ENCODE measurements around the gene CDX1. TPM values are rescaled to one million over a fixed set of nuclear protein-coding genes. Genes with fewer than 3 reads are reported as not detected.

The CDX1 gene
- total RNA-seq, 1 donor: 0.18 TPM

DNA sequence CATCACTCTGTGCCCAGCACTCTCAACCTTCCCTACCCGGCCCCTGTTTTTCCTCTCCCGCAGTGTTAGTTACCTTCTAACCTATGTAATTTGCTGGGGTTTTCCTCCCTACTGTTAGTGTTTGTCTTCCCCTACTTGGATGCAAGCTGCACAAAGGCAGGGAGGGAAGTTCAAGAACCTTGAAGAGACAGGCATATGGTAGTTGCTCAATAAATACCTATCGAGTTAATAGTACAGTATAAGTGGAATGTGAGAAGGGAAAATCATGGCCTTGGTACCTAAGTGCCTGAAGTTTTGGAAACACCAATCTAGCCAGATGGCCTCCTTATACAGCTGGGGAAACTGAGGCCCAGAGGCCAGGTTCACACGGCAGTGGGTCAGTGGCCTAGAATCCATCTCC, 35.1 kb upstream of the CDX1 start:
- no peak overlapping the region for H3K4me3 ChIP-seq (ENCODE audit: low read depth, low read length)
- DNase-seq (ENCODE audit: low read depth): no peak
- TF ChIP-seq, protein P1, sequence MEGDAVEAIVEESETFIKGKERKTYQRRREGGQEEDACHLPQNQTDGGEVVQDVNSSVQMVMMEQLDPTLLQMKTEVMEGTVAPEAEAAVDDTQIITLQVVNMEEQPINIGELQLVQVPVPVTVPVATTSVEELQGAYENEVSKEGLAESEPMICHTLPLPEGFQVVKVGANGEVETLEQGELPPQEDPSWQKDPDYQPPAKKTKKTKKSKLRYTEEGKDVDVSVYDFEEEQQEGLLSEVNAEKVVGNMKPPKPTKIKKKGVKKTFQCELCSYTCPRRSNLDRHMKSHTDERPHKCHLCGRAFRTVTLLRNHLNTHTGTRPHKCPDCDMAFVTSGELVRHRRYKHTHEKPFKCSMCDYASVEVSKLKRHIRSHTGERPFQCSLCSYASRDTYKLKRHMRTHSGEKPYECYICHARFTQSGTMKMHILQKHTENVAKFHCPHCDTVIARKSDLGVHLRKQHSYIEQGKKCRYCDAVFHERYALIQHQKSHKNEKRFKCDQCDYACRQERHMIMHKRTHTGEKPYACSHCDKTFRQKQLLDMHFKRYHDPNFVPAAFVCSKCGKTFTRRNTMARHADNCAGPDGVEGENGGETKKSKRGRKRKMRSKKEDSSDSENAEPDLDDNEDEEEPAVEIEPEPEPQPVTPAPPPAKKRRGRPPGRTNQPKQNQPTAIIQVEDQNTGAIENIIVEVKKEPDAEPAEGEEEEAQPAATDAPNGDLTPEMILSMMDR (IDR thresholded peaks at IDR 0.05; ENCODE audit: insufficient read depth, low read length): no peak

DNA sequence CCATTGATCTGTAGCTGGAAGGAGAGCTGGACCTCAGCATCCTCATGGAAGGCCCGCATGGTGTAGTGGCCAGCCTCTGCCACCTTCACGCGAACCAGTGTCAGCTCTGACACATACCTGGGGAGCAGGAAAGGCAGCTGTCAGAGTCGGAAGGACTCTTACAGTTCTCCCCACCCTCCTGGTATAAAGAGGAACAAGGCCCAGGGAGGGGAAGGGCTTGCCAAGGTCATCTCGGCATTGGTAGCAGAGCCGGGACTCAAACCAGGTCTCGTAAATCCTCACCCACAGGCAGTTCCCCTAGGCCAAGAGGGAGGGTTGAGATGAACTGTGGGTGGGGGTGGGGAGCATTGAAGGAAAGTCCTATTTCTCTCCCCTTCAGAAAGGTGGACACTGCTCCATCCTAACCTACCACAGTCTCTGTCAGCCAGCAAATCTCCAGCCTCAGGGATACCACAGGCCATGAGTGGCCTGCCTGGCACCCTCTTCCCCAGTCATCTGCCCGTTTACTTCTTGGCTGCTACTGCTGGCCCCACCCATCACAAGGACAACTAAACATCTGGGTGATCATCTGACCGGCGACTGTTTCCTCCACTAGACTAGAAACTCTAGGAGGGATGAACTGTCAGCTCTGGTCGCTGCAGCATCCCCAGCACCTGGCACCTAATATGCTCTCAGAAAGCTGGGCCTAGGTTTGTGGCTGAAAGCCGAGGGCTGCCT, 34.4 kb upstream of the CDX1 start:
- peak; percentile 47 for DNase-seq (ENCODE audit: low read depth)
- TF ChIP-seq, protein P1 (IDR thresholded peaks at IDR 0.05; ENCODE audit: insufficient read depth, low read length): no peak
- no peak overlapping the region for H3K4me3 ChIP-seq (ENCODE audit: low read depth, low read length)

DNA sequence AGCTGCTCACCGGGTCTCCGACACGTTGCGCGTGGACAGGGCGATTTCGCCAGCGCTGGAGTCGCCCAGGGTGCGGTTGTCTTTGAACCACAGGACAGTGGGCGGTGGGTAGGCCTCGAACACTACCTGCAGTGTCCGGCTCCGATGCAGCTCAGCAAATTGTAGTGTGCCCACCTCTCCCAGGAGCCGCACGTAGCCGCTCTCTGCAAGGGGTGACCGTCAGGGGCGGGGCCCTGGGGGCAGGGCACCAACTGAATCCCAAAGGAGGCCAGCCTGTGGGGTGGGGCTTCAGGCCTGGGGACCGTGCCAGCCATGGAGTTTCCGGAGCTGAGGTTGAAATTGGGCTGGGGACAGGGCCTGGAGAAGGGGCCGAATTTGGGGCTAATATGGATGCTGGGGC, 33.8 kb upstream of the CDX1 start:
- no peak for DNase-seq (ENCODE audit: low read depth)
- TF ChIP-seq, protein P1 (IDR thresholded peaks at IDR 0.05; ENCODE audit: insufficient read depth, low read length): no peak
- no peak overlapping the region for H3K4me3 ChIP-seq (ENCODE audit: low read depth, low read length)

DNA sequence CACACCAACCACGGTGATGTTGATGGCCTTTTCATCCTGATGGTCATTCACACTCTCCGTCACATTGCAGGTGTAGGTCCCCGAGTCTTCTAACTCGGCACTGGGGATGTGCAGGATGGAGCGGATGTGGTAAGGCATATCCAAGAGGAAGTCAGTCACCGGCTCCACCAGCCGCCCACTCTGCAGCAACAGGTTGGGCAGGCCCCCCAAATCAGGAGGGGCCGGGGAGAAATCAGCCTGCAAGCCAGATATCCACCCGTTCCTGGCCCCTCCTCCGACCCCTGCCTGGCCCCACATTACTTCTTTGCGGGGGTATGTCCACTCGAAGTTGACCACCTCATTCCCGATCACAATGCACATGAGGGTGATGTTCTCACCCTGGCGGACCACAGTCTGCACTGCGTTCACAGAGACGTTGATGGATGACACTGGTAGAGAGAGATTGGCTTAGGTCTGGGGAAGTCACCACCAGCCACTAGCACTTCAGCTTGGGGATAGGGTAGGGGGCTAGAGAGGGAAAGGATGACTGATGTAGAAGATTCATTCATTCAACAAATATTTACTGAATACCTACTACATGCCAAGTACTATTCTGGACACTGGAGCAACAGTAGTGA, 32.9 kb upstream of the CDX1 start:
- TF ChIP-seq, protein P1 (IDR thresholded peaks at IDR 0.05; ENCODE audit: insufficient read depth, low read length): no peak
- no peak overlapping the region for H3K4me3 ChIP-seq (ENCODE audit: low read depth, low read length)
- DNase-seq (ENCODE audit: low read depth): no peak

DNA sequence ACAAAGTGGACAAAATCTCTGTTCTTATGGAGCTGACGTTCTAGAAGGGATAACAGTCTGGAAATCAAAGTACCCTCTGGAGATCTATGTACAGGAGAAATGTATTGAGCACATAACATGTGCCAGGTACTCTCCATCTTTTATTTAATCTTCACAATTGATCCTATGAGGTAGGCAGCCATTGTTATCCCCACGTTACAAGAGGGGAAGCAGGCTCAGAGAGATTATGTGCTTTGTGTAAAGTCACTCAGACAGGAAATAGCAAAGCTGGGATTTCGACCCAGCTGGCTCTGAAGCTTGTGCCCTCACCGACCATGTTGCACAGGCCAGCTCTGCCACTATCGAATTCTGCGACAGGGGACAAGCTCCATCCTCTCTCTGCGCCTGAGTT, 32.4 kb upstream of the CDX1 start:
- DNase-seq (ENCODE audit: low read depth): no peak
- H3K4me3 ChIP-seq (ENCODE audit: low read depth, low read length): no peak overlapping the region
- TF ChIP-seq, protein P1 (IDR thresholded peaks at IDR 0.05; ENCODE audit: insufficient read depth, low read length): no peak

DNA sequence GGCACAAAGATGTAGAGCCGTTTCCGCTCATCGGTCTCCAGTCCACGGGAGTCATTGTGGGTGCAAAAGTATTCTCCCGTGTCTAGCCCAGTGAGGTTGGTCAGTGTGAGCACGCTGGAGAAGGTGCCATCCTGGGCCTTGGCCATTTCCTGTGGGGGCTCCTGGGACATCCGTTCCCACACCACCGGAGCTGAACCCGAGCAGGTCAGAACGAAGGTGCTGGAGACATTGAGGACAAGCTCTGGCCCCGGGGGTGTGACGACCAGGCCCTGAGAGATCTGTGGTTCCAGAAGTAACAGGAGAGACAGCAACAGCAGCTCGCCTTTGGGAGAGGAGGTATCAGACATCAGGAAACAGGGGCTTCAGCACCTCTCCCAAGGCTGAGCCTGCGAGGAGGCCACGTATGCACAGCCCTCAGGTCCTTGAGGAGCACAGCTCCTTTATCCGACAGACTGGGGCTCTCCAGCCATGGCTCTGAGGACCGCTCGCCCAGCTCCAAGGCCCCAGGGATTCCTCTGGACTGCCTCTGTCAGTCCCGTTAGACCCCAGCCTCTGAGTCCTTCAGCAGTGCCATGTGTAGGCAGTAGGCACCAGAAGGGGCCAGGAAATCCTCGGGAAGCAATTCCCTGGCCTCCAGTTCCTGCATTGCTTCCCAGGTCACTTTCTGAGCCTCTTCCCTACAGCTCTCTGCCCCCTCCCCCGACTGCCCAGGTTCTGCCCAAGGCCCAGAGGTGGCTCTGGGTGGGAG, 30.8 kb upstream of the CDX1 start:
- TF ChIP-seq, protein P1 (IDR thresholded peaks at IDR 0.05; ENCODE audit: insufficient read depth, low read length): no peak
- no peak overlapping the region for H3K4me3 ChIP-seq (ENCODE audit: low read depth, low read length)
- no peak for DNase-seq (ENCODE audit: low read depth)
